GM18909 (cell line): Measurements from ENCODE around the gene PLEKHA6.
"Not testable (repeated sequence)": the region's sequence is repeated elsewhere in the genome, so short reads cannot be mapped to it uniquely, and the experiment has no call there.

ENCODE experiments used
- ATAC-seq: cut with Tn5 transposase; IDR thresholded peaks from one replicate; pipeline ENCODE4 v1.9.1; 2021; ENCODE audit warnings: mild to moderate bottlenecking; ENCODE audit not compliant: unreplicated experiment, poor library complexity

Gene PLEKHA6

DNA sequence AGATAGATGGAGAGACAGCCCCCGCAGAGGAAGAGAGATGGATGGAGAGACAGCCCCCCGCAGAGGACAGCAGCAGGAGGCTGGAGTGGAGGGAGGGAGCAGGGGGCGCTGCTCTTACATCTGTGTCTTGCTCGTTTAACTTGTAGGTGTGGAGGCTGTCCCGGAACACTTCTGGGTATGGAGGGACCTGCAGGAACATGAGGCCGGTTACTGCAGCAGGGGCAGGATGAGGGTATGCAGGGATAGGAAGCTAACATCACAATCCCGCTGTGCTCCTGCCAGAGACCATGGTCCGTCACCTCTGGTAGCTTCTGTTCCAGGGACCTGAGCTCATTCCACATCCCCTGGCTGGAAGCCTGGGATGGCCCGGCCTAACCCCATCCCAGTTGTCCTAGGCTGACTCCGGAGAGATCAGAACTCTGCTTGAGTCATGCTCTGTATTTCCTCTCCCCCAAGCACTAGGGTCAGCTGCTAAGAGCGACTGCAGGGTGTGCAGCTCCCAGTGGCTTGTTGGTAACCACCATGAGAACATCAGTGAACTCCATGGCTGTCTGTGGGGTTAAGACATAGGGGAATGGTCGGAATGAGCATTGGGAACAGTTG lies 109.2 kb downstream of the PLEKHA6 start:
- no peak for ATAC-seq

DNA sequence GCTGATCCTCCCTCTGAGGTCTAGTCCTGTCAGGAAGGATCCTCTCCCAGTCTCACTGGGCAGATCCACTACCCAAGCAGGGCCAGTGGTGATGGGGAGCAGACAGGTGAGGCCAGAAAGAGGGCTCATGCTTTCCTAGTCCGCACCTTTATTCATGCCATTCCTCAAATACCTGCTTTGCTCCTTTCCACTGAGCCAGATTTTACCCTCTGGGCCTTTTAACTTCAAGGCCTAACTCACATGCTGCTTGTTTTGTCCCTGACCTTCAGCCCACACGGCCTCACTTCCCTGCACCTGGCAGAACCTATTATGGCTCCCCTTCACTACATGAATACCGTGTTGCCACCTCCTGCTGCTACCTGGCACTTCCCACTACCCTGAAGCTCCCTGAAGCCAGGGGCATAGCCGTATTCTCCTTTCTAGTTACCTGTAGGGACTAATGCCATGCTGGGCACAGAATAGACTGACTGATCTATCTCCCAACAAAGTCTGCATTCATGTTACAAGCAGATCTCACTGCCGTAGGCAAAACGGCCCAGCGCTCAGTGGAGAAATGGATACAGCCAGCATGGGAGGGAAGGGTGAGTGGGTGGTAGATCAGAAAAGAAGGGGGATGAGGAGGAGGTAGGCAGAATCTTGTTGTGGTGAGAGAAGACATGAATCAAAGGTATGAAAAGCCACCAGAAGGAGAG lies 109.8 kb downstream of the PLEKHA6 start:
- ATAC-seq: no peak

DNA sequence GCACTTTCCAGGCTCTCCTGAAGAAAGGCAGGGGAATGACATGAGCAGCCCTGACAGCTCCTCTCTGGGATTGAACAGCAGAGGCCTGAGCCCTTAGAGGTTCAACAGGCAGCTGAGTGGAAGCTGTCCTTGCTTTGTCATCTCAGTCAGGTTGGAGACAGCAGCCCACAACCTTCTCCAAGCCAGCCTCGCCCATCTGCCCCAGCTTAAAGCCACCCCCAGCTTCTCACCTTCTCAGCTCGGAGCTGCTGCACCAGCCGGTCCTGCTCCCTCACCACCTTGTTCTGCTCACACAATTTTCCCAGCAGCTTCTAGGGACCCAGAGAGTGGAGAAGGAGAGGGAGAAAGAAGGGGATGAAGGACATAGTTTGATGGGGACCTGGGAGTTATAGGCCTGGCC lies 110.8 kb downstream of the PLEKHA6 start:
- no peak for ATAC-seq

DNA sequence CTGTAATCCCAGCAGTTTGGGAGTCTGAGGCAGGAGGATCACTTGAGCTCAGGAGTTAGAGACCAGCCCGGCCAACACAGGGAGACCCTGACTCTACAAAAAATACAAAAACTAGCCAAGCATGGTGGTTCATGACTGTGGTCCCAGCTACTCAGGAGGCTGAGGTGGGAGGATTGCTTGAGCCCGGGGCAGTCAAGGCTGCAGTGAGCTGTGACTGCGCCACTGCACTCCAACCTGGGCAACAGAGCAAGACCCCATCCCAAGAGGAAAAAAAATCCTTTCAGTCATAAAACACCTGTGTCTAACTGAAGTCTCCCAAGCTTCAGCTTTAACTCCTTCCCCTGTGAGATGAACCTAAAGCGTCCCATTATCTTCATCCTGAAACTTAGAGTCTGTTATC lies 112.9 kb downstream of the PLEKHA6 start:
- no peak for ATAC-seq

DNA sequence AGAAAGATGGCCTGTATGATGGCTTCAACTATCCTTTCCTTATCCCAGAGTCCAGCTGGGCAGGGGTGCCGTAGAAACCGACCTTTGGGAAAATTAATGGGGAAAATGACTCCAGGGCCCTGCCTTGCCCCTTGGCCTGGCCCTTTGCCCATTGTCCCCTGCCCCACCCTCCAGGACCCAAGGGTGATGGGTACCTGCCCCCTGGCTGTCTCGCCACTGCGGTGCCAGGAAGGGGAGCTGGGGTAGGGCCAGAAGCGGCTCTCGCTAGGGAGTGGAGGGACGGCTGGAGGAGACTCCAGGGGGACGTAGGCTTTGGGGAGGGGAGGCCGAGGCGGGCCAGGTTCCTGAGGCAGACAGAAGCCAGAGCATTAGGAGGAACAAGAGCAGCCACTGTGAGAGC lies 116.8 kb downstream of the PLEKHA6 start:
- no peak for ATAC-seq

DNA sequence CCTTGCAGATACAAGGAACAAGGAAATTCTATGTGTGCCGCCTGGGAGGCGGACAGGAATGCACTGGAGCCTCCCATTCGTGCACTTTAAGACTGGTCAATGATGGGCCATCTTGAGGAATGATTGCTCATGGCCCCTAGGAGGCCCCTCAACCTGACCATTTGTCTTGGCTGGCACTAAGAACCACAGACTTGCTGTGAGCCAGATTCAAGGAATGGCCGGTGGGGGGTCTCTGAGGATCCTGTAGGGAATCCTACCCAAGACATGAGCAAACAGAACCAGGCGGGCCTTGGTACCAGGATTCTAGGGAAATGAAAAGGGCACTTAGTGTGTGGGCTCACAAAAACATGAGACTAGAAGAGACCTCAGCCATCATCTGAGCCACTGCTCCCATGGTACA lies 117.8 kb downstream of the PLEKHA6 start:
- ATAC-seq: no peak

DNA sequence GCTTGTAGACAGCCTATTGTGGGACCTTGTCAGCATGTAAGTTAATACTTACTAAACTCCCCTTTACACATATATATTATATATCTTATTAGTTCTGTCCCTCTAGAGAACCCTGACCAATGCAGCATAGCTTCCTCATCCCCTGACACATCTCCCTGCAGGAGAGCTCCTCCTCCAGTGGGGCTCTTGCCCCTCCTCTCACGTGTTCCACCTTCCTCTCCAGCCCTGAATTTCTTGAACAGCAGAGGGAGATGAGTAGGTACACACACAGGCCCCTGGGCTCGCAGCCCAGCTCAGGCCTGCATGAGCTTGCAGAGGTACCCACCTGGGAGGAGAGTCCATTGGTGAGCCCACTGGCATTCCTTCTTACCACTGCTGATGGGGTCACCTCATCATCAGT lies 118.7 kb downstream of the PLEKHA6 start:
- ATAC-seq: no peak

DNA sequence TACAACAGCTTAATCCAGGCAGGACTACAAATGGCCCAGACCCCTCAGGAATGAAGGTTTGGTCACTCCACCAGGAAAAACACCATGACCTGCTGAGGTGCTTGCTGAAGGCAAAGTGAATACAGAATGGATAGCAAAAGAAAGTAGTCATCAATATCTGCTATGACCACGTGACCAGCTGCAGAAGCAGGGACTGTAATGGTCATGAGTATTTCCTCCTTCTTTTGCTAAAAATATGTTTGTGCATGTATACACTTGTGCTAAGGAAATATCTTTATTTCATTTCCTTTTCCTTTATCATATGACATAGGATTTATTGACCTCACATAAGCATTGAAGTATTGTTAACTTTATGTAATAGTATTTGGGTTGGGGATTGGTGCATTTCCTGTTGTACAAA lies 119.5 kb downstream of the PLEKHA6 start:
- no peak for ATAC-seq

DNA sequence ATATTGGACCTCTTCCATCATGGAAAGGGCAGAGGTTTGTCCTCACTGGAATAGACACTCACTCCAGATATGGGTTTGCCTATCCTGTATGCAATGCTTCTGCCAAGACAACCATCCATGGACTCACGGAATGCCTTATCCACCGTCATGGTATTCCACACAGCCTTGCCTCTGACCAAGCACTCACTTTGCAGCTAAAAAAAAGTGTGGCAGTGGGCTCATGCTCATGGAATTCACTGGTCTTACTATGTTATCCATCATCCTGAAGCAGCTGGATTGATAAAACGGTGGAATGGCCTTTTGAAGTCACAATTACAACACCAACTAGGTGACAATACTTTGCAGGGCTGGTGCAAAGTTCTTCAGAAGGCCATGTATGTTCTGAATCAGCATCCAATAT lies 120.3 kb downstream of the PLEKHA6 start:
- ATAC-seq: not testable (repeated sequence)

DNA sequence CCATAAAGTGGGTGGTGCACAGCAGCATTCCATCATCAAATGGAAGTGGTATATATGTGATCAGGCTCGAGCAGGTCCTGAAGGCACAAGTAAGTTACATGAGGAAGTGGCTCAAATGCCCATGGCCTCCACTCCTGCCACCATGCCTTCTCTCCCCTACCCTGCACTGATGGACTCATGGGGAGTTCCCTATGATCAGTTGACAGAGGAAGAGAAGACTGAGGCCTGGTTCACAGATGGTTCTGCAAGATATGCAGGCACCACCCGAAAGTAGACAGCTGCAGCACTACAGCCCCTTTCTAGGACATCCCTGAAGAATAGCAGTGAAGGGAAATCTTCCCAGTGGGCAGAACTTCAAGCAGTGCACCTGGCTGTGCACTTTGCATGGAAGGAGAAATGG lies 121.2 kb downstream of the PLEKHA6 start:
- not testable (repeated sequence) for ATAC-seq

DNA sequence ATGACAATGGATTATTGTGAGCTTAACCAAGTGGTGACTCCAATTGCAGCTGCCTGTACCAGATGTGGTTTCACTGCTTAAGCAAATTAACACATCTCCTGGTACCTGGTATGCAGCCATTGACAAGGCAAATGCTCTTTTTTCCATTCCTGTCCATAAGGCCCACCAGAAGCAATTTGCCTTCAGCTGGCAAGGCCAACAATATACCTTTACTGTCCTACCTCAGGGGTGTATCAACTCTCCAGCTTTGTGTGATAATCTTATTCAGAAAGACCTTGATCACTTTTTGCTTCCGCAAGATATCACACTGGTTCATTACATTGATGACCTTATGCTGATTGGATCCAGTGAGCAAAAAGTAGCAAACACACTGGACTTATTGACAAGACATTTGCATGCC lies 122.2 kb downstream of the PLEKHA6 start:
- not testable (repeated sequence) for ATAC-seq

DNA sequence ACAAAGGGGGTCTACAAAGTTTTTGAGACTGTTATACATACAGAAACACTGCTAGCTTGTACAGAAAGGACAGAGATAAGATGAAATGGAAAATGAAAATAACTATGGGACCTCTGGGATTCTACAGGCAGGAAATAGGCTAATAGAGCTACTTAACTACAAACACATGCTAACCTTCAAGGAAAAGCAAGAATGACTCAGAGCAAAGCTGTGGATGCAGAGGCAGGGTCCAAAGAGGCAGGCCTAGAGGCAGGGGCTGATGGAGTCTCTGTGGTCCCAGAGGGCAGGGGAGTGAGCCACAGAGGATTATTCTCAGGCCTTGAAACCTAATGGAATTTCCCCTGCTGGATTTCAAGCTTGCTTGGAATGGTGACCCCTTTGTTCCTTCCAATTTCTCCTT lies 127.2 kb downstream of the PLEKHA6 start:
- ATAC-seq: no peak

DNA sequence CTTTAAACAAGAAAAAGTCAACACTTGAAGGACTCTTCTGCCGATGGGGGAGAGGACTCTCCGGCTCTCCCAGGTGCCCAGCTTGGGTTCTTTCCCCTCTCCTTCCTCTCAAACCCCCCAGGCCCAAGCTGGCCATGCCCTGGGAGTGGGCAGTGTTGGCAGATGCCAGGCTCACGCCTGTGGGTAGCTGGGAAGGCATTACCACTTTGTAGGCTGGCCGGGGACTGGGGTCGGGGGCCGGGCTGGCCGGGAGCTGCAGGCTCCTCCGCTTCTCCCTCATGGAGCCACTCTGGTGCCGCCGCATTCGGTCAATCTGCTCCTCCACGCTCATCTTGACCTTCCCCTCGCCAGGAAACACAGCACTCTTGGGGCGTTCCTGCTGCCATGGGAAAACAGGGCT lies 129.5 kb downstream of the PLEKHA6 start:
- ATAC-seq: no peak

DNA sequence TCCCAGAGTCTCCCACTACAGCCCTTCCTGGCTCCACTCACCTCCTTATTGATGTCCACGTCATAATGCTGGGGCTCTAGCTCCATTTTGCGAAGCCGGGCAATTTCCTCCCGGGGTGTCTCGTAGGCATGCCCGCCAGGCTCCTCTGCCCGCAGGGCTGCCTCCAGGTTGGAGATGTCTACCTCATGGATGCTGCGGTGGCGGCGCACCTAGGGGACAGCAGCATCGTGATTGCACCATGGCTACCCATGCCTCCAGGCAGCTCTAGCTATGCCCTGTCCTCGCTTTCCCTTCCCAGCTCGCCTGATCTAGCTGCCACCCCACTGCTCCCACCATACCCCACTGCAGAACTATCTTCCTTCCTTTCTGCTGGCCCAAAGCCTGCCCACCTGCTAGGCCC lies 130.8 kb downstream of the PLEKHA6 start:
- ATAC-seq: no peak

DNA sequence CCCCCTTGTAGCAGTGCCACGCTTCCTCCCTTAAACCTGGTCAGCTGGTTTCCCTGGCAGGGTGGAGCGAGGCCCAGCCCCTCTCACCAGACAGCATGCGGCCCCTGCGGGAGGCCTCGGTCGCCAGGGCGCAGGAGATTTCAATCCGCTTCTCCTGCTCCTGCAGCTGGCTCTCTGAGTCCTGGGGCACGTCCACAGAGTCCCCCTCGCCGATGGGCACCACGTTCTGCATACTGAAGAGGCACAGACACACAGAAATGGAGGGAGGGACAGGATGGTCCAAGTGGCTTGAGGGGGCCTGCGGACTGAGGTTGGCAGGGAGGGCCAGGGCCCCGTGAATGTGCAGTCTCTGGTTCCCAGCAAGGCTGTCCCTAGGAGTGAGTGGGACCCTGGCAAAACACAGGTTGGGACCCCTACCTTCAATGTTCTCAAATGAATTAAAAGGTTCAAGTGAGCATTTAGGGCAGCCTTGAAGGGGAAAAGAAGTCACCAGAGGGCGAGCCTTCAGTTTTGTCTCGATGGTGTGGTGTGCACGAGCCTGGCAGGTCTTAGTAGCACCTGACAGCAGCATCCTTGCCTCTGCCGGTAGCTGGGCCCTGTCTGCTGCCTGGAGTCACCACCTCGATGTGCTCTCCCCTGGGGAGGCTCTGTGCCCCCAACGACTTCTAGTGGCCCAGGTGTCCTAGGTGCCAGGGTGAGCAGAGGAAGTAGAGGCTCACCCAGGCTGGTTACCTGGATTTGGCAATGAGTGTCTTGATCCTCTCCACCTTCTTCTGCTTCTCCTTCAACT lies 131.5 kb downstream of the PLEKHA6 start:
- no peak for ATAC-seq

DNA sequence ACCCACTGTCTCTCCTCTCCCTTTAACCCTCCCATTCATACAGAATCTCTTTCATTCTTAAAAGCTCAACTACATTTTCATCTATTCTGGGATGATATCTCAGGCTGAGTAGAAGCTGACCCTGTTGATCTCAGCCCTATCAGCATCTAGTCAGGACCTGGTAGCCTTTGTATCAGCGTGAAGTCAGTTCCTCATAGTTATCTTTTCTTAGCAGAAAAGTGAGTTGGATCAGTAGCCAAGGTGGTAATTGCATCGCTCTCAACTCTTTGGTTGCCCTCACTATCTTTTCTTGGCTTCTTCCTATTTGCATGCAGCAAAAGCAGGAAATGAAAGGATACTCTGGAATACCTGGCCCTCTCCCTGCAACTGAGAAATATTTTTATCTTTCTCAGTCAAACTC lies 132.4 kb downstream of the PLEKHA6 start:
- no peak for ATAC-seq

DNA sequence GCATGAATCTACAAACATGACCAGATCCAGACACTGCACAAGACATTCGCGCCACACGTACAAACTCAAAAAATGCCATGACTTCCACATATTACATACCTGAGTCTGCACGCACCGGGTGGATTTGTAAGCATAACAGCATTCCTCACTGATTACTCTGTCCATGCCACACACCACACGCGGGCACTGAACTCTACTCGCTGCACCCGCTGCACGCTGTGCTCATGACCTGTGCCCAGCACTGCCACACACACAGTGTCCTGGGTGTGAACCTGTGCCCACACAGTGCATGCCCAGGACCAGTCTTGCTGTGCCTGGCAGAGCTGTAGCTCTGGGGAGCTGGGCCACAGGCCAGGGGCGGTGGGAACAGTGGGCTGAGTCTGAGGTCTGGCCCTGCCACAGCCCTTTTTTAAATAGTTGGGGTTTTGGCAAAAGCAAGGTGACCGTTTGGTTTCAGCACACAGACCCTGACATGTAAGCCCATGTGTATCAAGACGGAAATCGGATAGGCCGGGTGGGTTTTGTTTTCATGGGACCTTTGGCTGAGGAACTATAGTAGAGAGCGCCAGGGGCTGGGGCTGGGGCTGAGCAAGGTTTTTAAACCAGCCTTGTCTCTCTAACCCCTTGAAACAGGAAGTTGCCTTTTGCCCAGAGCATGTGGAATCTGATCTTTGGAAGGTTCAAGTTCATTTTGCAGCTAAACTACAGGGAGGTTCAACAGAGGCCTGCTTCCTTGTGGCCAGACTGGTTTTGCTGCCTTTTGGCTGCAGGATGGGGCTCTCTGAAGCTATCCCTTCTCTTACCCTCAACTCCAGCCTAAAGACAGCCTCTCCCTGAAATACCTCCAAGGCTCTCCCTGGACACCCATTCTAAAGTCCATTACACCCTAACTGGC lies 133.6 kb downstream of the PLEKHA6 start:
- ATAC-seq: no peak

DNA sequence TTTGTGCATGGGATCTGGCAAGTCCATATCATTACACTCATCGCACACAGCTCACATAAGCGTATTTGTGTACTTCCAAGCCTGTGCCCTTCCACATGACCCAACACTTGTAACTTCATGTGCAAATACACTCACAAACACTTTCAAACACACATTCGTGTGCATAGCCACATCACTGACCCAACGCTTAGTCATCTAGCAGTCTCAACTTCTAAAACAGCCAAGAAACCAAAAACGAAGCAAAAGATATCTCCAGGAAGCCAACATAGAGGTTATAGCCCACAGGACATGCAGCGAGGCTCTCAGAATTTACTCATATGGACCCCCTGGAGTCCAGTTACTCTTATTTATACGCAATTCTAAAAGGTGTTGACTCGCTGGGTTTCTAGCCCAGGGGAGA lies 135.1 kb downstream of the PLEKHA6 start:
- ATAC-seq: no peak

DNA sequence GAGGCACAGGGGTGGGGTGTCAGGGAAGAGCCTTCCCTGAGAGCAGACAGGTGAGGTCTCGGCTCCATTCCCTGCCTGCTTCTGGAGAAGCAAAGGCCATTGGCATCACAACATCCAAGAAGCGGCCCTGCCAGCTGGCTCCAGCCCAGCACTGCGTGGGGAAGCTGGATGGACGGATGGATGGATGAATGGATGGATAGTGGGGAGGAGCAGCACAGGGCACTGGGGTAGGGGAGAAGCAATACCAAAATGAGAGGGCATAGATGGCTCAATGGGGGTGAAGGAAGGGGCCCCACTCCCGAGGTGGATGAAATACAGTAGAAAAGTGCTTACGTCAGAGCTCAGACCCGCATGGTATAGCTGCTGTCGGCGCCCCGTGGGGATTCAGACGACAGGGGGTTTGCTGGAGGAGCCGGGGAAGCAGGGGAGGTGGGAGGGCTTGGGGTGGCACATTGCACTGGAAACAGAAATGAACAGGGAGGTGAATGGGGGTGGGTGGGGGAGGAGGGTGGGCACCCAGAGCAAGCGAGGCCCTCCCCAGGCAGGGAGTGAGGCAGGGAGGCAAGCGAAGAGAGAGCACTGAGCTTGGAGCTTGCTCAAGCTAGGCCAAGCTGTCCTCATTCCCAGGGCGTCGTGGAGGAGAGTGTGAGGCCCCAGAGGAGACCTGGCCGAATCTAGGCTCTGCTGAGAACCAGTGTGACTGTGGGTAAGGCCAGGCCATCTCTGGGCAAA lies 136.4 kb downstream of the PLEKHA6 start:
- no peak for ATAC-seq

DNA sequence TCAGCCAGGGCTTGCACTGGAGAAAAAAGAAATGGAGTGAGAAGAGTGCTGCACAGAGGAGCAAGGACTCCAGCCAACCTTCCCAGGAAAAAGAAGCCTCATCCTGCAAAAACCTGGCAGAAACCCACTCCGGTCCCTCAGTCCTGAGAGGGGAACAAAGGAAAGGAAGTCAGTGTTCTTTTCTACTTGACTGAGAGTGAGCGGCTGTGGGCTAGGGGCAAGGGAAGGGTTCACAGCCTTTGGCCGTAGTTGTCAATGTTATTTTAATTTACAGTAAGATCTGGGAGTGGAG lies 137.0 kb downstream of the PLEKHA6 start:
- ATAC-seq: no peak
